HuH-7.5 (cell line): ENCODE data around the gene CPED1.
"Not testable (repeated sequence)": the region's sequence is repeated elsewhere in the genome, so short reads cannot be mapped to it uniquely, and the experiment has no call there.

Experiments
- DNase-seq: peaks from one replicate; pipeline ENCODE4 v3.0.0; 2011; ENCODE audit warnings: low spot score

Gene CPED1

GRCh38 chr7:121071662-121072061 lies 83.2 kb downstream of the CPED1 start:
- DNase-seq, result no peak

DNA sequence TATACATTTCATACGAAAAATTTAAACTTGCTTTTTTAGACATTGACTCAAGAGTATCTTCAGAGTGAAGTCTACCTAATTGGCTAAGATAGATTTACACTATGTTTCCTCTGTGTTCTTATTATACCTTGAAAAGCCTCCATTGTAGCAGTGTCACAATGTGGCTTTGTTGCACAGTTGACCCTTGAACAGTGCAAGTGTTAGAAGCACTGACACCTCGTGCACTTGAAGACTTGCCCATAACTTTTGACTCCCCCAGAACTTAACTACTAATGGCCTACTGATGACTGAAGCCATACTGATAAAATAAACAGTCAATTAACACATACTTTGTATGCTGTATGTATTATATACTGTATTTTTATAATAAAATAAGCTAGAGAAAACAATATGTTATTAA lies 84.3 kb downstream of the CPED1 start:
- DNase-seq, result no peak

DNA sequence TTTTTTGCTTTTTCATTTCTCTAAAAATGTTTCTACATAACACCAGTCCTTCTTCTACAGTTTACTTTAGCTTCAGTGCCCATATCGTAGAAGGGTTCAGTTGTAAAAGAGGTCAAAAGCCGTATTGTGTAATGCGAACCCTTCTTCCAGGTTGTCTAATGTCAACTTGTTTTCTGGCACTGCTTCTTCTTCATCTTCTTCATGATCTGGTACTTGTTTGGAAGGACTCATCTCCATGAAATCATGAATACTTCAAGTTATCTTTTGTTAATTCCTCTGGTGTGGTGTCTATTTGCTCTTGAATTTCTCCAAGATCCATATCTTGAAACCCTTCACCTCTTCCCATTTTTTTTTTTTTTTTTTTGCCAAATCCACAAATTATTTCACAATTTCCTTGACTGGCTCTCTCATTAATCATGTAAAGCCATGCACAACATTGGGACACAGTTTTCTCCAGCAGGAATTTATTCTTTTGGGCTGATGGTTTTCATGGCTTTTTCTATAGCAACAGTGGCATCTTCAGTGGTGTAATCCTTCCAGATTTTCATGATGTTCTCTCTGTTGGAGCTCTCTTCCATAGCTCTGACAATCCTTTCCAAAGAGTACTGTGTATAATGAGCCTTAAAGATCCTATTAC lies 85.1 kb downstream of the CPED1 start:
- no peak for DNase-seq

GRCh38 chr7:121075424-121075841 lies 86.9 kb downstream of the CPED1 start:
- not testable (repeated sequence) for DNase-seq

DNA sequence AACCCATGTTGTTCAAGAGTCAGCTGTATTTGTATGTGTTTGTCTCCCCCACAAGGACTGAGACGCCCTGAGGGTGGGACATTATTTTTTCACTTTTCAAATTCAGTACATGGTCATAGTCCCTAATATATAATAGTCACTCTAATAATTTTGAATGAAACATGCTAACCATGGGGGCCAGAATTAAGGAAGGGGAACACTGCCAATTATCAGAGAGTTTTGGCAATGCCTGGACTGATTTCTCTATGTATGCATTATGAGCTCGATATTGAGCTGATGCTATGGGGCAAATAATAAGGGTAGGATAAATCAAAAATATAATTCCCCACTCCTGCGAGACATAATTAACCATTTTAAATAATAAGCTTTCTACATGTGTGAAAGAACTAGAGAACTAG lies 87.4 kb downstream of the CPED1 start:
- no peak for DNase-seq

GRCh38 chr7:121076350-121077164 lies 88.0 kb downstream of the CPED1 start:
- no peak for DNase-seq

DNA sequence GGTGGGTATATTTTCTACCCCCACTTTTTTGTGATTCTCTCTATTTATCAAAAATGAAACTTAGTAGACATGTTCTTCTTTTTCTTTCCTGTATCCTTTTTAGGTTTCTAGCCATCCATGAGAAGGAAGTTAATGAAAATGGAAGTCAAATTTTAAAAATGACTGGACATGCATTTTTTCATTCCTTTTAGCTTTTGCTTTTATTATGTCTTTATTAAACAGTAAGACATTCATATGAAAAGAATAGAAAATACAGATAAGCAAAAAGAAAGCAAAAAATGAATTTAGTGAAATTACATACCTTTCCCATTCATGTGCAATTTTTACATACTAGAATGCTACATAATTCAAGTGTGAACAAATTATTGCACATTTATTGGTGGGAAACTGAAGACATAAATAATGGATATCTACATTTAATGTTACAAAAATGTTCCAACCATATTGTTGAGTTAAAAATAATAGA lies 88.7 kb downstream of the CPED1 start:
- no peak for DNase-seq

- DNase-seq, result no peak
Measured at GRCh38 chr7:121078701-121079227, 90.3 kb downstream of the CPED1 start.

DNA sequence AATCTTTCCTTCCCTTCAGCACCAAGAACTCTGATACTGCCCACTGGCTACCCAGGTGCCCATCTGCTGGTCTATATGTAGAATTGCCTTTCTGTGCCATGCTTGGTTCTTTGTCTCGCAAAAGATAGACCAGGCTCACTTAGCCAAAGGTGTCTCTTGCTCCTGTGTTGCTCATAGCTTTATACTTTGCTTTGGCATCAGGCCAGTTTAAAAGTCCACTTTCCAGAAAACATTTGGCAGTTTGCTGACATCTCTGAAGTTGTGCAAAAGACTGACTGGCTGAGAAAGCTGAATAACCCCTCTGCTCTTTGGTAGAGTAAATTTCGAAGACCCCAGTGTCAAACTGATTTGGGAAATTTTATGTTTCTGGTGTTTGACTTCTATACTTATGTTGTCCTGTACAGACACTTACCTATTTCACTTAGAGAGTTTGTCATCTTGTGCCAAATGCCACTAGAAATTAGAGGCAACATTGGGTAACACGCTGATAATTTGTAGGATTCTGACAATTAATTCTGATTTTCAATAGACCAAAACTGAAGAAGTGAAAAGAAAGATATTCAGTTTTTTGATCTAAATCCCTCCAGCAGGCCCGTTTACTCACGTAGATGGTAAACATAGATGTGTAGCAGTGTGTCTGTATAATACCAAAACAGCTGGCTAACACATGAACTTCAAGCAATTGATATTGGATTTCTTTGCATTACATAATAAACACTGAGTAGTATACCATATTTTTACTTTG lies 91.1 kb downstream of the CPED1 start:
- no peak for DNase-seq

DNA sequence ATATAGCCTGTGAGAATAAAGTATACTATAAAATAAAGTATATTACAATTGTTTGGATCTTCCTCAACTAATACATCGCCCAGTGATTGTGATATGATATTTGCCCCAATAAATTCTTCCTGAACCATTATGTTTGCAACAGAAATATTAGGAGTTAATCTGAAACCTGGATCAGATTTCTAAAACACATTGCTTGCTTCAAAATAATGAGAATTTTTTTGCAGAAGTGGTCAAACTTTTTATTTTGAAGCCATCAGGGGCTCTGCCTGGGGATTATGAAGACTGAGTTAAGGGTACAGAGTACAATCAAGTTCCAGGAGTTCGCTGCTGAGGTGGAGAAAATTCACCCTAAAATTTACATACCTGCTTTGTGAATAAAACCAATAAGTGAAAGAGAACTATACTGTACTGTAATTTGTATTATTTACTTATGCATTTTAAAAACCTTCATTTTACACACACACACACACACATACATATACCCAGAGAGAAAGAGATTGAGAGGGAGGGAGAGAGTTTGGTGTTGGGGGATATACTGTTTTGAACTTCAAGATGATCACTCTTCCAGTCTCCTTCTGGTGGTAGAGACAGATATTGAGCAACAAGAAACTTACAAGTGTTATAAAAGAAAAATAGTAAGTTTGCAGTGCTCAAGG lies 91.9 kb downstream of the CPED1 start:
- no peak for DNase-seq

DNA sequence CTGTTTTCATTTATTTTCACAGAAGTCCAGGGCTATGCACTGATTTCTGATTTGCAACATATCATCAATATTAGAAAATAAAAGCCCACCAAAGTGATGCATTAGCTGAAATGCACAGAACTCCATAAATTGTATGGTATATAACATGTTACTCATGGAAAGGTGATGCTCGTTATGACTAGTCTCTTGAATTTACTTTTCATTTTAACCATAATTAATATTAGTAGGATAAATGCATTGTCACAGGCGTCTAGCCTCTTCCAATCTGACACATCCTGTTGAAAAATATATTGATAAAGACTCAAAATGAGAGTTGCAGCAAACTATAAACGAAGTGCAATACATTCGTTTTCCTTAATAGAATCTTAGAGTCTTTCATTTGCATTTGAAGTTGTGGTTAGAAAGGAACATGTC lies 92.4 kb downstream of the CPED1 start:
- DNase-seq, result no peak

GRCh38 chr7:121081327-121081936 lies 92.9 kb downstream of the CPED1 start:
- DNase-seq, result no peak

GRCh38 chr7:121082400-121083101 lies 94.0 kb downstream of the CPED1 start:
- no peak for DNase-seq

GRCh38 chr7:121083138-121083789 lies 94.8 kb downstream of the CPED1 start:
- no peak for DNase-seq

GRCh38 chr7:121083790-121084251 lies 95.3 kb downstream of the CPED1 start:
- DNase-seq, result no peak

GRCh38 chr7:121084256-121084655 lies 95.7 kb downstream of the CPED1 start:
- DNase-seq, result no peak

GRCh38 chr7:121084748-121085336 lies 96.3 kb downstream of the CPED1 start:
- DNase-seq, result no peak

DNA sequence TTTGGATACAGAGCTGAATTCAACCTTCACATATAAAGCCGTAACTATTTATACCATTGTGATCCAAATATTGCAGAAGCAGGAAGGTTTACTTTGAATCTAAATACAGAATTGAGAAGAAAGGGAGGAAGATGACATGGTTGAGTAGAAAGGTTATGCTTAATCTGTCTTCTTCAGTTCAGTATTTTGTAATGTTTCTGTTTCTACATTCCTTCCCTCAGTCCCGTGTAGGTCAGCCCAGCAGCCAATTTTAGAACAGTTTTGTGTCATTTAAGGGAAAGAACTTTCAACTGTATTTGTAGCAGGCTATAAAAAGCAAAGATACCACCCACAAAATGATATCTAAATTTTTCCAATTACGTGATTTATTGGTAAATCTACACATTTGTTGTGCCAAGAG lies 97.4 kb downstream of the CPED1 start:
- DNase-seq, result no peak

- no peak for DNase-seq
Measured at GRCh38 chr7:121088870-121089269, 100.4 kb downstream of the CPED1 start.

- DNase-seq, result no peak
Measured at GRCh38 chr7:121094829-121095228, 106.3 kb downstream of the CPED1 start.
